ENCODE measurements around the gene GSK3A. TPM values are rescaled to one million over a fixed set of nuclear protein-coding genes. Genes with fewer than 3 reads are reported as not detected.

Gene GSK3A
- total and polyA plus RNA-seq, 7 donors: 48.7 to 117 (median 64.8) TPM

- intact Hi-C loops (cut with DNase I): loop anchor here (2.0 to 5.0 kb wide), 4 partner anchors 31 to 75 kb away; no protein-coding TSS in a partner anchor
- Histone ChIP-seq H3K27me3 (ENCODE audit: insufficient read depth in 3 of 3, low read length in 2 of 3) (no peaks in the 10 kb centered on the region), H3K4me1 (peaks cover 30% of the 10 kb centered on the region), H3K27ac (no peak overlapping the region), H3K9me3 (no peaks in the 10 kb centered on the region), H3K36me3 (ENCODE audit: insufficient read depth in 1 of 2, low read depth in 1 of 2) (no peaks in the 10 kb centered on the region), H3K4me3 (no peak overlapping the region)
- WGBS, 3 donors: 88 to 92% (median 91%) methylated on average over 6 of the region's 6 CpGs
- DNase-seq (no peak), ATAC-seq (no peak)
- no peak for TF ChIP-seq CTCF (IDR thresholded peaks at IDR 0.05)
Observed at GRCh38 chr19:42247640-42248199, 5.3 kb upstream of the GSK3A start.

- no peaks in the 10 kb centered on the region for H3K27me3 ChIP-seq (ENCODE audit: insufficient read depth in 3 of 3, low read length in 2 of 3)
- peaks cover 25% of the 10 kb centered on the region for H3K4me1 ChIP-seq
- TF ChIP-seq CTCF (IDR thresholded peaks at IDR 0.05): no peak
- intact Hi-C loops (cut with DNase I): loop anchor here (2.0 to 5.0 kb wide), 4 partner anchors 32 to 76 kb away; no protein-coding TSS in a partner anchor
- no peaks in the 10 kb centered on the region for H3K36me3 ChIP-seq (ENCODE audit: insufficient read depth in 1 of 2, low read depth in 1 of 2)
- no peak overlapping the region for H3K27ac ChIP-seq
- H3K4me3 ChIP-seq: no peak overlapping the region
- H3K9me3 ChIP-seq: no peaks in the 10 kb centered on the region
- ATAC-seq (no peak), DNase-seq (no peak)
- 74 to 75% (median 74%) methylated on average over 7 of the region's 7 CpGs for WGBS, 3 donors
Observed at GRCh38 chr19:42246922-42247639, 4.7 kb upstream of the GSK3A start.

- H3K4me1 ChIP-seq: peaks cover 29% of the 10 kb centered on the region
Observed at GRCh38 chr19:42246143-42246921, 3.9 kb upstream of the GSK3A start.

GRCh38 chr19:42245231-42245630, 2.8 kb upstream of the GSK3A start:
- no peak for DNase-seq
- H3K9me3 ChIP-seq: no peaks in the 10 kb centered on the region
- H3K4me3 ChIP-seq: peak overlapping the region; percentile 83
- intact Hi-C loops (cut with DNase I): loop anchor here in 1 of 2 donors (5.0 kb wide), 1 partner anchor 52 kb away; no protein-coding TSS in a partner anchor
- H3K36me3 ChIP-seq (ENCODE audit: insufficient read depth in 1 of 2, low read depth in 1 of 2): peaks cover 0 to 6% of the 10 kb centered on the region in 2 donors
- no peak for TF ChIP-seq CTCF (IDR thresholded peaks at IDR 0.05)
- H3K27me3 ChIP-seq (ENCODE audit: insufficient read depth in 3 of 3, low read length in 2 of 3): no peaks in the 10 kb centered on the region
- 76 to 78% (median 77%) methylated on average over 10 of the region's 10 CpGs for WGBS, 3 donors
- no peak for ATAC-seq
- H3K27ac ChIP-seq: peak overlapping the region; percentile 93
- H3K4me1 ChIP-seq: peaks cover 35% of the 10 kb centered on the region

More at GRCh38 chr19:42246143-42246921, 3.9 kb upstream of the GSK3A start:
- WGBS, 3 donors: 9 to 17% (median 11%) methylated on average over 9 to 10 of the region's 10 CpGs
- ATAC-seq: peak in 3 of 4 donors; percentile 8 to 30 (median 15)
- H3K36me3 ChIP-seq (ENCODE audit: insufficient read depth in 1 of 2, low read depth in 1 of 2): no peaks in the 10 kb centered on the region
- peak overlapping the region; percentile 27 for H3K27ac ChIP-seq
- TF ChIP-seq CTCF (IDR thresholded peaks at IDR 0.05): peak; percentile 58
- no peaks in the 10 kb centered on the region for H3K9me3 ChIP-seq
- intact Hi-C loops (cut with DNase I): loop anchor here (2.0 to 5.0 kb wide), 4 partner anchors 32 to 76 kb away; no protein-coding TSS in a partner anchor
- no peak overlapping the region for H3K4me3 ChIP-seq
- H3K27me3 ChIP-seq (ENCODE audit: insufficient read depth in 3 of 3, low read length in 2 of 3): no peaks in the 10 kb centered on the region
- DNase-seq: peak; percentile 81 to 87
